ENCODE results near the gene CCDC195. TPM values are rescaled to one million over a fixed set of nuclear protein-coding genes. Genes with fewer than 3 reads are reported as not detected.

CCDC195 gene
- total and polyA plus RNA-seq, 5 donors from 2014 or later: not detected

DNA sequence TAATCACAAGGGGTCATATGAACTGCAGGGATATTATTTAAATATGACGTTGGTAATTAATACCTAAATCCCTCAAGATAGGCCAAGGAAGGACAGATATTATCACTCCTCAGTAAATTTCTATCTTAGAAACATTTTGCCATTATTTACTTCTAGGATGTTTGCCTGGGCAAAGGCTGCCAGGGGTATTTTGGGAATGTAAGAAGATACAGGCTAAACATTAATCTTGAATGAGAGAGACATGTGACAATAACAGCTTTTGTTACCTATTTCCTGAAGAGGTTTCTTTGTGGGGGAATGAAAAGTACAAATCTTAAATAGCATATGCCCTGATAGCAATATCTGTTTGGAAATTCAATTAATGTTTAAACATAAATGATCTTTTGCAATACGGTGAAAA is 756 bp upstream of the CCDC195 start:
- Histone ChIP-seq H3K27me3 (ENCODE audit: control insufficient read depth, insufficient read depth, low read length) (no peaks in the 10 kb centered on the region), H3K27ac (ENCODE audit: insufficient read depth, low read length, poor library complexity, severe bottlenecking) (no peak overlapping the region), H3K4me1 (ENCODE audit: control insufficient read depth, insufficient read depth, low read length, poor library complexity, severe bottlenecking) (no peaks in the 10 kb centered on the region), H3K36me3 (ENCODE audit: control insufficient read depth, insufficient read depth, low read length) (no peaks in the 10 kb centered on the region), H3K4me3 (ENCODE audit: low read depth, low read length) (no peak overlapping the region), H3K9me3 (ENCODE audit: control insufficient read depth in 2 of 2, low read length in 2 of 2) (no peaks in the 10 kb centered on the region)
- H3K27me3 Mint-ChIP-seq: no peaks in the 10 kb centered on the region
- no peaks in the 10 kb centered on the region for H3K36me3 Mint-ChIP-seq
- no peak overlapping the region for H3K4me3 Mint-ChIP-seq
- H3K9me3 Mint-ChIP-seq: peaks cover 0 to 14% (median 3%) of the 10 kb centered on the region in 7 donors
- H3K4me1 Mint-ChIP-seq: no peaks in the 10 kb centered on the region
- H3K27ac Mint-ChIP-seq: no peak overlapping the region
- DNase-seq: no peak
- no peak for ATAC-seq (ENCODE audit: low read depth in 2 of 2)

DNA sequence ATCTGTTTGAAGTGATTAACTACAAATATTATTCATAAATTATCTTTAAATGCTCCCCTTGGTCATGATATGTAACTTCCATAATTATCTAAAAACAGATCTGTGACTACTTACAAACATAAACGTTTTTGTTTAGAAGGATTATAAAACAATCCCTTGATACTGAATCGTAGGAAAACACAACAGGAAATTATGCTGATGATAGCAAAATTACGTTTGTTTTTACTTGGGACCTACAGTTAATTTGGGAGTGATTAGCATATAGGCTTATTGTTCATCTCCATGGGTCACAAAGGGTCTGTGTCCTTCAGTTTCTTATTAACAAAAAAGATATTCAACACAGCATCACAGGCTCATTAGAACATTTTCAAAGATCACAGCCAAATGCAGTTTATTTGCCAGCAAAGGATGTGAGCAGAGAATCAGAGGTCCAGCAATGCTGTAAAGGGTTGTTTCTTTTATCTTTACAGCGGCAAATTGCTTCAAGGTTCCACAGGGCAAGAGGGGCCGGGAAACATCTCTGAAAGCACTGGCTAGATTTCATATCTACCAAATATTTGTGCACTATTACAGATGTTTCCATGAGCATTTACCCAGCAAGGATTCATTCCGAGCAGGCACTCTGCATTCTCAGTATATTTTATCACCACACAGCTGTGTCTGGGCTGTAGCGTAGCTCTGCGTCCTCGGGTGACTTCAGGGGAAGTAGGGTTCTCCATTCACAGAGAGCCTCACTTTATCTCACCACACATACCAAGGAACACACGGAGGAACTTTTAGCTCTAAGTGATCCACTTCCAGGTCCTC is 4.1 kb downstream of the CCDC195 start:
- Mint-ChIP-seq H3K27me3 (peaks cover 25% of the 10 kb centered on the region), H3K27ac (no peak overlapping the region), H3K4me3 (no peak overlapping the region), H3K4me1 (no peaks in the 10 kb centered on the region), H3K36me3 (no peaks in the 10 kb centered on the region), H3K9me3 (peaks cover 0 to 14% (median 4%) of the 10 kb centered on the region in 7 donors)
- Histone ChIP-seq H3K36me3 (ENCODE audit: control insufficient read depth, insufficient read depth, low read length) (no peaks in the 10 kb centered on the region), H3K27ac (ENCODE audit: insufficient read depth, low read length, poor library complexity, severe bottlenecking) (no peak overlapping the region), H3K9me3 (ENCODE audit: control insufficient read depth in 2 of 2, low read length in 2 of 2) (no peaks in the 10 kb centered on the region), H3K4me1 (ENCODE audit: control insufficient read depth, insufficient read depth, low read length, poor library complexity, severe bottlenecking) (no peaks in the 10 kb centered on the region), H3K27me3 (ENCODE audit: control insufficient read depth, insufficient read depth, low read length) (no peaks in the 10 kb centered on the region), H3K4me3 (ENCODE audit: low read depth, low read length) (no peak overlapping the region)
- no peak for ATAC-seq (ENCODE audit: low read depth in 2 of 2)
- DNase-seq: no peak

DNA sequence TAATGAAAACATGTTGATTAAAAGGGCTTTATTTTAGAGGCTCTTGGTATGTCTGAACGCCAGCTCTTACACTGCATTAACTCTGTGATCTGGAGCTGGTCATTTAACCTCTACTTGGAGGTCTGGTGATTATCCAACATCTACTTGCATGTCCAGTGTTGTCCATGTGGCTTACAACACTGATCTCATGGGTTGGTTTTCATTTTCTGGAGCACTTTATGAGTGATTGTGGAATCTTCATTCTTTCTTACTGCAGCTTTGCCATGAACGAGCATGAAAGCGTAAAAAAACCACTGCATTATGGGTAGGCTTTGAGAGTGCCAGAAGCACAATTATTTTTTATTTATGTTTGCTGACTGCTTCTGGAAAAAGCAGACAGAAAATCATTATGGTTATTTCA is 4.8 kb downstream of the CCDC195 start:
- Histone ChIP-seq H3K4me3 (ENCODE audit: low read depth, low read length) (no peak overlapping the region), H3K9me3 (ENCODE audit: control insufficient read depth in 2 of 2, low read length in 2 of 2) (no peaks in the 10 kb centered on the region), H3K4me1 (ENCODE audit: control insufficient read depth, insufficient read depth, low read length, poor library complexity, severe bottlenecking) (no peaks in the 10 kb centered on the region), H3K36me3 (ENCODE audit: control insufficient read depth, insufficient read depth, low read length) (no peaks in the 10 kb centered on the region), H3K27me3 (ENCODE audit: control insufficient read depth, insufficient read depth, low read length) (no peaks in the 10 kb centered on the region), H3K27ac (ENCODE audit: insufficient read depth, low read length, poor library complexity, severe bottlenecking) (no peak overlapping the region)
- H3K27me3 Mint-ChIP-seq: peaks cover 25% of the 10 kb centered on the region
- no peaks in the 10 kb centered on the region for H3K36me3 Mint-ChIP-seq
- no peak overlapping the region for H3K4me3 Mint-ChIP-seq
- peaks cover 0 to 14% (median 4%) of the 10 kb centered on the region in 7 donors for H3K9me3 Mint-ChIP-seq
- no peaks in the 10 kb centered on the region for H3K4me1 Mint-ChIP-seq
- ATAC-seq (ENCODE audit: low read depth in 2 of 2): no peak
- H3K27ac Mint-ChIP-seq: no peak overlapping the region
- no peak for DNase-seq

DNA sequence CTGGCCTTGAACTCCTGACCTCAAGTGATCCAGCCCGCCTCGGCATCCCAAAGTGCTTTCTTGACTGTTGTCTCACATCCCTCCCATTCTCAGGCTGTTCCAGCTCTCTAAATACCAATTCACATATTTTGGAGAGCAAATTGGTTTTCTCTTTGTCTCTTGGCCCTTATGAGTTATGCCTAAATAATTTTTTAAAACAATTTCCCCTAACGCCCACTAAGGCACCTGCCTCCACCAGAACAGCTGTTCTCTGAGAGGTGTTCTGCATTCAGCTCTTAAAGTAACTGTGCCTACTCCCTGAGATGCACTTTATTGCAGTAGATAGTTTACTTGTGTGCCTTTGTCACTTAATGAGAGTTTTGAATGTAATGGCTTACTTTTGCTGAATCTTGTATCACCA is 6.9 kb downstream of the CCDC195 start:
- H3K27ac Mint-ChIP-seq: no peak overlapping the region

DNA sequence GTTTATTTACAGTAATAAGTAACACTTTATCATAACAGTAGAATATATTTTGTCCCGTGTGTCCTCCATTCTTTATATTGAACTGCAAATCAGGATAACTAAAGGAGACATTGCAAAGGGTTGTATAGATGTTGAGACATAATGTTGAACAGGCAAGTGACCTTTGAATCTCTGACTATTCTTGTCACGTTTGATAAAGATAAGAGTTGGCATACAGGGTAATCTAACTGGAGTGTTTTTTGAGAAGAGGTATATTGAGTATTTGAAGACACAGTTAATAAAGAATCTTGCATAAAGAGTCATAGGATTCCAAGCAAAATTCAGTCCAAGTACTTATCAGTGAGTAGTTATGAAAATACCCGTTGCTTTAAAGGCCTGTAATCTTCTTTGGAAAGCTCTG is 21.7 kb downstream of the CCDC195 start:
- ATAC-seq (ENCODE audit: low read depth in 2 of 2): no peak
- Mint-ChIP-seq H3K4me3 (no peak overlapping the region), H3K27ac (no peak overlapping the region), H3K9me3 (peaks cover 0 to 1% (median 0%) of the 10 kb centered on the region in 7 donors), H3K4me1 (no peaks in the 10 kb centered on the region), H3K27me3 (peaks cover 13% of the 10 kb centered on the region), H3K36me3 (no peaks in the 10 kb centered on the region)
- Histone ChIP-seq H3K36me3 (ENCODE audit: control insufficient read depth, insufficient read depth, low read length) (no peaks in the 10 kb centered on the region), H3K27me3 (ENCODE audit: control insufficient read depth, insufficient read depth, low read length) (peaks cover 5% of the 10 kb centered on the region), H3K4me3 (ENCODE audit: low read depth, low read length) (no peak overlapping the region), H3K27ac (ENCODE audit: insufficient read depth, low read length, poor library complexity, severe bottlenecking) (no peak overlapping the region), H3K4me1 (ENCODE audit: control insufficient read depth, insufficient read depth, low read length, poor library complexity, severe bottlenecking) (no peaks in the 10 kb centered on the region), H3K9me3 (ENCODE audit: control insufficient read depth in 2 of 2, low read length in 2 of 2) (no peaks in the 10 kb centered on the region)
- no peak for DNase-seq

More for the DNA sequence above, 6.9 kb downstream of the CCDC195 start:
- Mint-ChIP-seq H3K4me3 (no peak overlapping the region), H3K4me1 (no peaks in the 10 kb centered on the region), H3K36me3 (no peaks in the 10 kb centered on the region), H3K27me3 (peaks cover 25% of the 10 kb centered on the region), H3K9me3 (peaks cover 0 to 10% (median 3%) of the 10 kb centered on the region in 7 donors)
- DNase-seq: no peak
- no peaks in the 10 kb centered on the region for H3K36me3 ChIP-seq (ENCODE audit: control insufficient read depth, insufficient read depth, low read length)
- no peaks in the 10 kb centered on the region for H3K4me1 ChIP-seq (ENCODE audit: control insufficient read depth, insufficient read depth, low read length, poor library complexity, severe bottlenecking)
- no peak overlapping the region for H3K27ac ChIP-seq (ENCODE audit: insufficient read depth, low read length, poor library complexity, severe bottlenecking)
- no peak for ATAC-seq (ENCODE audit: low read depth in 2 of 2)
- no peaks in the 10 kb centered on the region for H3K9me3 ChIP-seq (ENCODE audit: control insufficient read depth in 2 of 2, low read length in 2 of 2)
- H3K4me3 ChIP-seq (ENCODE audit: low read depth, low read length): no peak overlapping the region
- no peaks in the 10 kb centered on the region for H3K27me3 ChIP-seq (ENCODE audit: control insufficient read depth, insufficient read depth, low read length)

DNA sequence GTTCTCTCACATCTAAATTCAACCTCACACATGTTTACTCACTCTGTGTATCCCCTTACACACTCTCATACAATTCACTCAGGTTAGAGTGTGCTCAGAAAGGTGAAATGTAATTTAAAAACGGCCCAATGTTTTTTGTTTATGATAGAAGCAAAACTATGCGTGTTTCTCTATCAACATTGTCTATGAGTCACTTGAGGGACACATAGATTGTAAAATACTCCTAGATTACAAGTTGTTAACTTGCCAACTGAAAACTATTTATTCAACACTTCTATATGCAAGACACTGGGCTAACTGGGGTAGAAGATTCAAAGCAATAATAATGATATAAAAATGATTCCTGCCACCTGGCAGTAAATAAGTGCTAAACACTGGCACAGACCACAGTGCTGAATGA is 24.6 kb downstream of the CCDC195 start:
- Mint-ChIP-seq H3K4me1 (no peaks in the 10 kb centered on the region), H3K27ac (no peak overlapping the region), H3K36me3 (no peaks in the 10 kb centered on the region), H3K9me3 (peaks cover 0 to 1% (median 0%) of the 10 kb centered on the region in 7 donors), H3K4me3 (no peak overlapping the region), H3K27me3 (peaks cover 18% of the 10 kb centered on the region)
- DNase-seq (no peak), ATAC-seq (ENCODE audit: low read depth in 2 of 2) (no peak)
- Histone ChIP-seq H3K36me3 (ENCODE audit: control insufficient read depth, insufficient read depth, low read length) (no peaks in the 10 kb centered on the region), H3K9me3 (ENCODE audit: control insufficient read depth in 2 of 2, low read length in 2 of 2) (no peaks in the 10 kb centered on the region), H3K4me3 (ENCODE audit: low read depth, low read length) (no peak overlapping the region), H3K4me1 (ENCODE audit: control insufficient read depth, insufficient read depth, low read length, poor library complexity, severe bottlenecking) (no peaks in the 10 kb centered on the region), H3K27me3 (ENCODE audit: control insufficient read depth, insufficient read depth, low read length) (peaks cover 2% of the 10 kb centered on the region), H3K27ac (ENCODE audit: insufficient read depth, low read length, poor library complexity, severe bottlenecking) (no peak overlapping the region)

DNA sequence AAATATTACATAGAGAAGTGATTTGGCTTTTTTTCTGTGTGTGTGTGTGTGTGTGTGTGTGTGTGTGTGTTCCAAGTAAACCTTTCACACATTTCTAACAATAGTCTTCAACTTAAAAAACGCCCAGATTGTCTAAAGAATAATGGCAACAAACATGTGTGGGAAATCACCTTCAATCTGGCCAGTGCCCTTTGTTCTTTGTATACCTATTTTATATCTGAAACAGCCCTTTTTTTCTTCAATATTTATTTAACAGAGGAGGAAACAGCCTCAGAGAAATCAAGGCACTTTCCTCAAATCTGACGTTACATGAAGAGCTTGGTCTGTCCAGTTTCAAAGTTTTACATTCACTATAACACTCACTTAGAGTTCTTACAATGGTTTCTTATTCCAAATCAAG is 25.3 kb downstream of the CCDC195 start:
- Mint-ChIP-seq H3K36me3 (no peaks in the 10 kb centered on the region), H3K9me3 (peaks cover 0 to 1% (median 0%) of the 10 kb centered on the region in 7 donors), H3K4me1 (no peaks in the 10 kb centered on the region), H3K27me3 (peaks cover 21% of the 10 kb centered on the region), H3K4me3 (no peak overlapping the region), H3K27ac (no peak overlapping the region)
- no peaks in the 10 kb centered on the region for H3K9me3 ChIP-seq (ENCODE audit: control insufficient read depth in 2 of 2, low read length in 2 of 2)
- no peaks in the 10 kb centered on the region for H3K4me1 ChIP-seq (ENCODE audit: control insufficient read depth, insufficient read depth, low read length, poor library complexity, severe bottlenecking)
- H3K36me3 ChIP-seq (ENCODE audit: control insufficient read depth, insufficient read depth, low read length): no peaks in the 10 kb centered on the region
- H3K27ac ChIP-seq (ENCODE audit: insufficient read depth, low read length, poor library complexity, severe bottlenecking): no peak overlapping the region
- DNase-seq: no peak
- H3K27me3 ChIP-seq (ENCODE audit: control insufficient read depth, insufficient read depth, low read length): peaks cover 2% of the 10 kb centered on the region
- H3K4me3 ChIP-seq (ENCODE audit: low read depth, low read length): no peak overlapping the region
- ATAC-seq (ENCODE audit: low read depth in 2 of 2): no peak

DNA sequence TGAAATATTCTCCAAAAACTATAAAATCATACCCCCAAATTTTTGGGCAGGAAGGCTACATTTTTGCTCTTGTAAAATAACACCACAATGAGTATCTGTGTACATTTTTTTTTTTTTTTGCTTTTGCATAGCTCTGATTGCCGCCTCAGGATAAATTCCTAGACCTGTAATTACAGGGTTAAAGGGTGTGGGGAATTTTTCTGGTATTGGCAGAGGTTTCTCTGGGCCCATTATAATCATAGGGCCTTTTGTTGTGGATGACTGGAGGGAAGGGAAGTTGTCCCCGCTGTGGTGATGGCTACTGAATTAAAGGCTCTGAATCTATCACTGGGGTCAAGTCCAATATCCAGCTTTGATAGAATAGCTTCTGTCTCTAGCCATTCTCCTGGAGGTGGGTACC is 26.6 kb downstream of the CCDC195 start:
- peaks cover 24% of the 10 kb centered on the region for H3K27me3 Mint-ChIP-seq
- H3K36me3 ChIP-seq (ENCODE audit: control insufficient read depth, insufficient read depth, low read length): no peaks in the 10 kb centered on the region
- H3K9me3 ChIP-seq (ENCODE audit: control insufficient read depth in 2 of 2, low read length in 2 of 2): no peaks in the 10 kb centered on the region
- ATAC-seq (ENCODE audit: low read depth in 2 of 2): no peak
- H3K9me3 Mint-ChIP-seq: peaks cover 0 to 1% (median 0%) of the 10 kb centered on the region in 7 donors
- H3K4me1 ChIP-seq (ENCODE audit: control insufficient read depth, insufficient read depth, low read length, poor library complexity, severe bottlenecking): no peaks in the 10 kb centered on the region
- no peak overlapping the region for H3K4me3 Mint-ChIP-seq
- no peak for DNase-seq
- peaks cover 2% of the 10 kb centered on the region for H3K27me3 ChIP-seq (ENCODE audit: control insufficient read depth, insufficient read depth, low read length)
- no peaks in the 10 kb centered on the region for H3K4me1 Mint-ChIP-seq
- no peaks in the 10 kb centered on the region for H3K36me3 Mint-ChIP-seq
- no peak overlapping the region for H3K4me3 ChIP-seq (ENCODE audit: low read depth, low read length)
- no peak overlapping the region for H3K27ac Mint-ChIP-seq
- no peak overlapping the region for H3K27ac ChIP-seq (ENCODE audit: insufficient read depth, low read length, poor library complexity, severe bottlenecking)
